Mucosa of descending colon (tissue), 3 donors: ENCODE results near the gene ZCRB1. TPM values are rescaled to one million over a fixed set of nuclear protein-coding genes. Genes with fewer than 3 reads are reported as not detected.

ENCODE experiments used
- ATAC-seq: fragments of 200-7000 bp; cut with Tn5 transposase; one replicate; pipeline ENCODE4 v1.9.1; 2020; ENCODE audit warnings: mild to moderate bottlenecking, moderate library complexity
- DNase-seq, 3 donors: peaks; one replicate each; pipeline ENCODE4 v3.0.0-alpha.2; 2020
- H3K36me3 ChIP-seq: fragments of 200-600 bp; one replicate; pipeline ENCODE4 v1.8.0; 2021; ENCODE audit warnings: low read depth, mild to moderate bottlenecking
- H3K4me1 ChIP-seq: fragments of 200-600 bp; one replicate; pipeline ENCODE4 v1.8.0; 2021; ENCODE audit warnings: low read depth, mild to moderate bottlenecking
- H3K4me3 ChIP-seq: fragments of 200-600 bp; one replicate; pipeline ENCODE4 v1.8.0; 2021; ENCODE audit warnings: mild to moderate bottlenecking
- H3K9me3 ChIP-seq: fragments of 200-600 bp; one replicate; pipeline ENCODE4 v1.8.0; 2021; ENCODE audit warnings: mild to moderate bottlenecking
- intact Hi-C, 2 donors: fragments of 100-400 bp; cut with DNase I in 1 of 2; cut with micrococcal nuclease in 1 of 2; formaldehyde crosslinking; loops; one replicate each; pipeline versions ENCODE4 v1.11.0 to v1.11.1; 2022; cut with DNase I, micrococcal nuclease
- total RNA-seq, 3 donors: library from RNA; stranded (reverse); fragmentation: NEBNext Ultra II Directional in 2 of 3; extraction: Animal tissue kit (Norgen Biotek cat#: 25700) in 2 of 3; gene quantifications; one replicate each; pipeline versions ENCODE4 v1.2.1 to v1.2.4, GENCODE V29; 2021 to 2023
- TF ChIP-seq, protein P1 (sequence below): fragments of 200-600 bp; IDR thresholded peaks from one replicate; pipeline ENCODE4 v1.8.0; 2022; ENCODE audit warnings: antibody characterized with exemption, mild to moderate bottlenecking
- donor health status: DM: no; HTN: no; CAD: no; lungs with moderate emphysema.
- donor health status: DM: no; HTN: no; CAD: no.
- donor health status: DM: no; HTN: yes; CAD: no.

The ZCRB1 gene
- total RNA-seq, 3 donors from 2014 or later: 31.4 to 43.3 (median 40.3) TPM

GRCh38 chr12:42308390-42308789 is 17.5 kb downstream of the ZCRB1 start:
- ATAC-seq (no peak), DNase-seq (no peak)
- intact Hi-C loops: no loop called here
- peaks cover 6% of the 10 kb centered on the region for H3K36me3 ChIP-seq
- H3K9me3 ChIP-seq: no peaks in the 10 kb centered on the region
- H3K4me3 ChIP-seq: no peak overlapping the region
- TF ChIP-seq, protein P1, sequence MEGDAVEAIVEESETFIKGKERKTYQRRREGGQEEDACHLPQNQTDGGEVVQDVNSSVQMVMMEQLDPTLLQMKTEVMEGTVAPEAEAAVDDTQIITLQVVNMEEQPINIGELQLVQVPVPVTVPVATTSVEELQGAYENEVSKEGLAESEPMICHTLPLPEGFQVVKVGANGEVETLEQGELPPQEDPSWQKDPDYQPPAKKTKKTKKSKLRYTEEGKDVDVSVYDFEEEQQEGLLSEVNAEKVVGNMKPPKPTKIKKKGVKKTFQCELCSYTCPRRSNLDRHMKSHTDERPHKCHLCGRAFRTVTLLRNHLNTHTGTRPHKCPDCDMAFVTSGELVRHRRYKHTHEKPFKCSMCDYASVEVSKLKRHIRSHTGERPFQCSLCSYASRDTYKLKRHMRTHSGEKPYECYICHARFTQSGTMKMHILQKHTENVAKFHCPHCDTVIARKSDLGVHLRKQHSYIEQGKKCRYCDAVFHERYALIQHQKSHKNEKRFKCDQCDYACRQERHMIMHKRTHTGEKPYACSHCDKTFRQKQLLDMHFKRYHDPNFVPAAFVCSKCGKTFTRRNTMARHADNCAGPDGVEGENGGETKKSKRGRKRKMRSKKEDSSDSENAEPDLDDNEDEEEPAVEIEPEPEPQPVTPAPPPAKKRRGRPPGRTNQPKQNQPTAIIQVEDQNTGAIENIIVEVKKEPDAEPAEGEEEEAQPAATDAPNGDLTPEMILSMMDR: no peak
- no peaks in the 10 kb centered on the region for H3K4me1 ChIP-seq

- H3K36me3 ChIP-seq: no peaks in the 10 kb centered on the region
- no peaks in the 10 kb centered on the region for H3K9me3 ChIP-seq
- DNase-seq (no peak), ATAC-seq (no peak)
- intact Hi-C loops: no loop called here
- no peaks in the 10 kb centered on the region for H3K4me1 ChIP-seq
- H3K4me3 ChIP-seq: no peak overlapping the region
- TF ChIP-seq, protein P1: no peak
Measured at GRCh38 chr12:42306297-42306696, 19.6 kb downstream of the ZCRB1 start.

DNA sequence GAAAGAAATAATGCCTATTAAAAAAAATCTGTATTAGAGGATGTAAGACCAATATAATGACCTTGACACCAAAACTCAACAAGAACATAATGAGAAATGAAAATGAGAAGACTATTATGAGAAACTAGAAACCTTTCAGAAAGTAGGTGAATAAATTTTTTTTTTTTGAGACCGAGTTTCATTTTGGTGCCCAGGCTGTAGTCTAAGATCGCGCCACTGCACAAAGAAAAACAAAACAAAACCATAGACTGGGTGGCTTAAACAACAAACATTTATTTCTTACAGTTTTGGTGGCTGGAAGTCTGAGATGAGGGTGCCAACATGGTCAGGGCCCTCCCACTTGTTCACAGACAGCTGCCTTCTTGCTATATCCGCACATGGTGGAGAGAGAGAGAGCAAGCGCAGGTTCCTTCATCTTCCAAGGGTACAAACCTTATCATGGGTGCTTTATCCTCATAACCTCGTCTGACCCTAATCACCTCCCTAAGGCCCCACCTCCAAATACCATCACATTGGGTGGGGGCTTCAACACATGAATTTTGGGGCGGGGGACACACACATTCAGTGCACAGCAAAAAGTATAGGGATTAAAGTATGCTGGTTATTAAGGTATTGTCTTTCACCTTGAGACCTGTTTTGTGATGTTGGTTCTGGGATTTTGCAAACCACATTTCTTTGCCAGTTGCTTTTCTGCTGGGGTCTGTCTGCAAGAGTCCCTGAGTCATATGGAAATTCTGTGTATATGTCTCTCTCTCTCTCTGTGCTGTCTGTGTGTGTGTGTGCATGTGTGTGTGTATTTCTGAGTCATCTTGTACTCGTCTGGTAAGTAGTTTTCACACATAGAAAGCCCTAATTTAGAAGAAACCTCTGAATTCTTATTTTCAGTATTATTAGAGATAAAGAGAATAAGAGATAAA is 26.2 kb downstream of the ZCRB1 start:
- TF ChIP-seq, protein P1: no peak
- Histone ChIP-seq H3K4me1 (no peaks in the 10 kb centered on the region), H3K9me3 (no peaks in the 10 kb centered on the region), H3K36me3 (no peaks in the 10 kb centered on the region), H3K4me3 (no peak overlapping the region)
- peak in 1 of 3 donors; percentile 17 for DNase-seq
- peak; percentile 19 for ATAC-seq
- intact Hi-C loops: no loop called here

- Histone ChIP-seq H3K9me3 (no peaks in the 10 kb centered on the region), H3K36me3 (no peaks in the 10 kb centered on the region), H3K4me3 (no peak overlapping the region), H3K4me1 (no peaks in the 10 kb centered on the region)
- TF ChIP-seq, protein P1: no peak
- no peak for ATAC-seq
- DNase-seq: no peak
- intact Hi-C loops: no loop called here
Measured at GRCh38 chr12:42298887-42299286, 27.0 kb downstream of the ZCRB1 start.

- no peaks in the 10 kb centered on the region for H3K36me3 ChIP-seq
- TF ChIP-seq, protein P1: no peak
- H3K9me3 ChIP-seq: no peaks in the 10 kb centered on the region
- no peaks in the 10 kb centered on the region for H3K4me1 ChIP-seq
- H3K4me3 ChIP-seq: no peak overlapping the region
- intact Hi-C loops: no loop called here
- peak in 1 of 3 donors; percentile 18 for DNase-seq
- no peak for ATAC-seq
Measured at GRCh38 chr12:42296503-42297109, 29.3 kb downstream of the ZCRB1 start.
